ENCODE data around the gene WDR46. TPM values are rescaled to one million over a fixed set of nuclear protein-coding genes. Genes with fewer than 3 reads are reported as not detected.
"Not testable (repeated sequence)": the region's sequence is repeated elsewhere in the genome, so short reads cannot be mapped to it uniquely, and the experiment has no call there.

Gene WDR46
- total RNA-seq, 1 experiment from 2014 or later = 96.6 TPM

DNA sequence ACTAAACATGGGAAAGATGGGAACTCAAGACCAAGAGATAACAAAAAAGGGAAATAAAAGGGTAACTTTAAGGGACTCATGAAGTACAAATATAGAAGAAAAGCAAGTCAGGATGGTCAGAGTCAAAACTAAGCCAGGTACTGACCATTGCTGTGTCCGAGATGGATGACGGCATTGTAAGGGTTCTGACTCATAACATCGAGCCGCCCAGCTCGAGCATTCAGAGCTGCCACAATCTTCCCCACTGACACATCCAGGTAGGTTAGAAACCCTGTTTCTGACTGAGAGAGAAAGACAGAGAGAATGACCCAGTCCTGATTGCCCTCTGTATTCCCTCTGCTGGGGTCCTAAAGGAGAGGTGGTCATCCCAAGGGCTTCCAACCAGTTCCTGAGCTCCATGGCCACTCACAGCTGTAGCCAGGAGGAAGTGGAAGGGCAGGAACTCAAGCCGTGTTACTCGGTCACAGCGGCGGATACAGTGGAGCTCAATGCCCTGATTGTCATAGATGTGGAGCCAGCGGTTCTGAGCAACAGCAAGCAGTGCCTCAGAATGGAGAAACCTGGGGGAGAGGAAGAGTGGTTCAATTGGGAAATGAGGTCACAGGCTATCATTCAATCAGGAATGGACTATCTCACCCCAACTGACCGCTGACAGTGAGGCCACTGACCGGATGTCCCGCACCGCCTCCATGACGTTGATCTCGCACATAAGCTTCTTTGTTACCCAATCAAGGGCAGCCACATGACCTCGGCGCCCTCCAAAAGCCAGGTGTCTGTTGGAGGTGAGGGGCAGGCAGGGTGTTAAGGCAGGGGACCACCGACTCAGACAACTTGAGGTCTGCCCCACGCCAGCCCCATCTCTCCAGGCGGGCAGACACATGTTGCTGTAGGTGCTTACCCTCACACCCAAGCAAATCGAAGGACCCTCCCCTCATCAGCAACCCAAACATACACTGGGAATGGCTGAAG is 1.8 kb downstream of the WDR46 start:
- H3K27me3 ChIP-seq (ENCODE audit: control insufficient read depth, insufficient read depth, low read length) = no peaks in the 10 kb centered on the region
- H3K4me3 ChIP-seq (ENCODE audit: insufficient read depth, low read depth, low read length) = no peak overlapping the region
- no peak for DNase-seq
- peaks cover 26% of the 10 kb centered on the region for H3K36me3 ChIP-seq (replicated peaks; ENCODE audit: control insufficient read depth, insufficient read depth, low read length)

DNA sequence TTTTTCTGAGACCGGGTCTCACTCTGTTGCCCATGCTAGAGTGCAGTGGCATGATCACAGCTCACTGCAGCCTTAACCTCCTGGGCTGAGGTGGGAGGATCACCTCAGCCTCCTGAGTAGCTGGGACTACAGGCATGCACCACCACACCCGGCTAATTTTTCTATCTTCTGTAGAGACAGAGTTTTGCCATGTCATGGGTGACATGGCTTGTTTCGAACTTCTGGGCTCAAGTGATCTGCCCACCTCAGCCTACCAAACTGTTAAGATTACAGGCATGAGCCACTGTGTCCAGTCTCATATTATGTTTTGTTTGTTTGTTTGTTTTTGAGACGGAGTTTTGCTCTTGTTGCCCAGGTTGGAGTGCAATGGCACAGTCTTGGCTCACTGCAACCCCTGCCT is 3.8 kb downstream of the WDR46 start:
- H3K27me3 ChIP-seq (ENCODE audit: control insufficient read depth, insufficient read depth, low read length); DNase-seq; H3K4me3 ChIP-seq (ENCODE audit: insufficient read depth, low read depth, low read length): not testable (repeated sequence)
- peaks cover 17% of the 10 kb centered on the region for H3K36me3 ChIP-seq (replicated peaks; ENCODE audit: control insufficient read depth, insufficient read depth, low read length)

DNA sequence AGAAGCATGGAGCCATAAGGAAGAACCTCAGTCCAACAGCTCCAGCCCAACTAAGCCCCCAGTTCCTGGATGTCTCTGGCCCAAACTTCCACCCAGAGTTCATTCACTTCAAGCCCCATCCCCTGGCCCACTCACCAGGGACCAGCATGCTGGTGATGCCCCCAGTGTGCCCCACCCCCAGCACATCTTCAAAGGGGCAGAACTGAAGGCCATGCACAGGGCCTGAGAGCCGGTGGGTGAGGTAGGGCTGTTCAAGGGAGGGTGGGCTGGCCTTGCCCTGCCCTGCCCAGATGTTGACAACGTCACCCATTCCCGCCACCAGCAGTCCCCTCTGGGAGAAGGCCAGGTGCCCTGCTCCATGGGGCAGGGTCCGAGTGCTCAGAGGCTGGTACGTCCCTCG is 8.5 kb downstream of the WDR46 start:
- peaks cover 15% of the 10 kb centered on the region for H3K36me3 ChIP-seq (replicated peaks; ENCODE audit: control insufficient read depth, insufficient read depth, low read length)
- H3K27me3 ChIP-seq (ENCODE audit: control insufficient read depth, insufficient read depth, low read length) = no peaks in the 10 kb centered on the region
- DNase-seq = peak; percentile 30
- no peak overlapping the region for H3K4me3 ChIP-seq (ENCODE audit: insufficient read depth, low read depth, low read length)

DNA sequence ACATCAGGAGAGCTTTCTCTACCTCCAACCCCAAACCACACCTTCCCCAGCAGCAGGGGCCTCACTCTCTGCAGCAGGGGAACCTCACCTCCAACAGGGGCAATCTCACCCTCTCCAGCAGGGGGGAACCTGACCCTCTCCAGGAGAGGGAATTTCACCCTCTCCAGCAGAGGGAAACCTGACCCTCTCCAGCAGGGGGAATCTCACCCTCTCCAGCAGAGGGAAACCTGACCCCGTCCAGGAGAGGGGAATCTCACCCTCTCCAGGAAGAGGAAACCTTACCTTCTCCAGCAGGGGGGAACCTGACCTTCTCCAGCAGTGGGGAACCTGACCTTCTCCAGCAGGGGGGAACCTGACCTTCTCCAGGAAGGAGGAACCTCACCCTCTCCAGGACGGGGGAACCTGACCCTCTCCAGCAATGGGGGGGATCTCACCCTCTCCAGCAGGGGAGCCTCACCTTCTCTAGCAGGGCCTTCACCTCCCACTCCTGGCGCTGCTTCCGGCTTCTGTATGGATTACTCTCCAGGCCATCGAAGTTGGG is 9.0 kb downstream of the WDR46 start:
- Histone ChIP-seq H3K27me3 (ENCODE audit: control insufficient read depth, insufficient read depth, low read length) (no peaks in the 10 kb centered on the region), H3K4me3 (ENCODE audit: insufficient read depth, low read depth, low read length) (no peak overlapping the region), H3K36me3 (replicated peaks; ENCODE audit: control insufficient read depth, insufficient read depth, low read length) (peaks cover 19% of the 10 kb centered on the region)
- peak; percentile 85 for DNase-seq

DNA sequence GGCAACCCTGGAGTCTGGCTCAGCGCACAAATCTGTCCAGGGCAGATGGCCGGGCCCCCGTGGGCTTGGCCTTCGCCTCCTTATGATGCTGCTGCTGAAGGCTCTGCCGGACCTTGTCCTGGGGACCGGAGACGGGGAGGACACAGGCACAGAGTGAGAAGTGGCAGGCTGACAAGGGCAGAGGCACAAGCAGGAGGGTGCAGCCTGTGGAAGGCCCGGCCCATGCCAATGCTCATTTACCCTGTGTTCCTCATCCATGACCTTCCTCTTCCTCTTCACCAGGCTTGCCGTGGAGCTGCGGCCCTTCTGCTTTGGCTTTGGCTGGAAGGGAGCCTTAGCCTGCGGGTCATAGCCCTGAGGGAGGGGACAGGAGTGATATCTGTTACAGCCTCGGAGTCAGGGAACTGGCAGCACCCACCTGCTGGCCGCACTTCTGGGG is 9.8 kb downstream of the WDR46 start:
- no peaks in the 10 kb centered on the region for H3K27me3 ChIP-seq (ENCODE audit: control insufficient read depth, insufficient read depth, low read length)
- peak; percentile 31 for DNase-seq
- H3K36me3 ChIP-seq (replicated peaks; ENCODE audit: control insufficient read depth, insufficient read depth, low read length) = peaks cover 26% of the 10 kb centered on the region
- H3K4me3 ChIP-seq (ENCODE audit: insufficient read depth, low read depth, low read length) = no peak overlapping the region

DNA sequence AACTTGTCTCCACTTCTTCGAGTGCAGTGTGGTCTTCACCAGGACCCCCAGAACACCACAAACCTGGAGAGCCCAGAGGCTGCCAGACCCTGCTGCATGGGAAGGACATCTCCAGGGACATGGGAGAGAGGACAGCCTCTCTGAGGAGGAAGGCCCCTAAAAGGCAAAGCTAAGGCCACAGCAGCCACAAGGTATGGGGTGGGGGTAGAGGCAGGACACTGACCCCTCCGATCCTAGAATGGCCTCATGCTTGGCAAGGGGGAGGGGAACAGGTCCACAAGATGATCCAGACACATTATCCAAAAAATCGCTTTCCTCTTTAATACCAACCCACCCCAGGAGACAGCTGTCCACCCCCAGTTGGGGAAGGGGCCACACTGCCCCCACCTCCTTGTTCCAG is 10.2 kb downstream of the WDR46 start:
- peak; percentile 40 for DNase-seq

DNA sequence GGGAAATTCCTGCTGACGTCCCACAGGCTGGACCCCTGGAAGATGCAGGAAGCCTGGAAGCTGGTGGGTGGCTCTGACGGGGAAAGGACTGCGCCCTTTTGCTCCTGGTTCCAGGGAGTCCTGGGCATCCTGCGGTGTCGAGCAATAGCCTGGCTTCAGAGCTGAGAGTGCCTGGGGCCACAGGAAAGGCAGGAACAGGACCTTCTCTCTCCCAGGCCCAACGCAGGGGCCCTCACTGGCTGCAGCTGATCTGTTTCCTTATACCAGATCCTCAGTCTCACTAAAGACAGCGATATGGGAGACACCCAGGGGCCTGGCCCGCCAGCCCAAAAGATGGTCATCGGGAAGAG is 10.7 kb downstream of the WDR46 start:
- Histone ChIP-seq H3K4me3 (ENCODE audit: insufficient read depth, low read depth, low read length) (peak overlapping the region; percentile 72; the same call in 1 of the 2 replicates), H3K27me3 (ENCODE audit: control insufficient read depth, insufficient read depth, low read length) (no peaks in the 10 kb centered on the region), H3K36me3 (replicated peaks; ENCODE audit: control insufficient read depth, insufficient read depth, low read length) (peaks cover 31% of the 10 kb centered on the region)
- DNase-seq = no peak

More for the DNA sequence above, 10.2 kb downstream of the WDR46 start:
- no peaks in the 10 kb centered on the region for H3K27me3 ChIP-seq (ENCODE audit: control insufficient read depth, insufficient read depth, low read length)
- H3K4me3 ChIP-seq (ENCODE audit: insufficient read depth, low read depth, low read length) = no peak overlapping the region
- H3K36me3 ChIP-seq (replicated peaks; ENCODE audit: control insufficient read depth, insufficient read depth, low read length) = peaks cover 30% of the 10 kb centered on the region

DNA sequence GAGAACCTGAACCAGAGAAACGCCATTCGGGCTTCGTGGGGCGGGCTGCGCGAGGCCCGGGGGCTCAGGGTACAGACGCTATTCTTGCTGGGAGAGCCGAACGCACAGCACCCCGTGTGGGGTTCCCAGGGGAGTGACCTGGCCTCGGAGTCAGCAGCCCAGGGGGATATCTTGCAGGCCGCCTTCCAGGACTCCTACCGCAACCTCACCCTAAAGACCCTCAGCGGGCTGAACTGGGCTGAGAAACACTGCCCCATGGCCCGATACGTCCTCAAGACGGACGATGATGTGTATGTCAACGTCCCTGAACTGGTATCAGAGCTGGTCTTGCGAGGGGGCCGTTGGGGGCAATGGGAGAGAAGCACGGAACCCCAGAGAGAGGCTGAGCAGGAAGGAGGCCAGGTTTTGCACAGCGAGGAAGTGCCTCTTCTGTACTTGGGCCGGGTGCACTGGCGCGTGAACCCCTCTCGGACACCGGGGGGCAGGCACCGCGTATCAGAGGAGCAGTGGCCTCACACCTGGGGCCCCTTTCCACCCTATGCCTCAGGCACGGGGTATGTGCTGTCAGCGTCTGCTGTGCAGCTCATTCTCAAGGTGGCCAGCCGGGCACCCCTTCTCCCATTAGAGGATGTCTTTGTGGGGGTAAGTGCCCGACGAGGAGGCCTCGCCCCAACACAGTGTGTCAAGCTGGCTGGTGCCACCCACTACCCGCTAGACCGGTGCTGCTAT is 11.2 kb downstream of the WDR46 start:
- DNase-seq = peak; percentile 82
- Histone ChIP-seq H3K27me3 (ENCODE audit: control insufficient read depth, insufficient read depth, low read length) (no peaks in the 10 kb centered on the region), H3K4me3 (ENCODE audit: insufficient read depth, low read depth, low read length) (peak overlapping the region; percentile 72), H3K36me3 (replicated peaks; ENCODE audit: control insufficient read depth, insufficient read depth, low read length) (peaks cover 37% of the 10 kb centered on the region)

DNA sequence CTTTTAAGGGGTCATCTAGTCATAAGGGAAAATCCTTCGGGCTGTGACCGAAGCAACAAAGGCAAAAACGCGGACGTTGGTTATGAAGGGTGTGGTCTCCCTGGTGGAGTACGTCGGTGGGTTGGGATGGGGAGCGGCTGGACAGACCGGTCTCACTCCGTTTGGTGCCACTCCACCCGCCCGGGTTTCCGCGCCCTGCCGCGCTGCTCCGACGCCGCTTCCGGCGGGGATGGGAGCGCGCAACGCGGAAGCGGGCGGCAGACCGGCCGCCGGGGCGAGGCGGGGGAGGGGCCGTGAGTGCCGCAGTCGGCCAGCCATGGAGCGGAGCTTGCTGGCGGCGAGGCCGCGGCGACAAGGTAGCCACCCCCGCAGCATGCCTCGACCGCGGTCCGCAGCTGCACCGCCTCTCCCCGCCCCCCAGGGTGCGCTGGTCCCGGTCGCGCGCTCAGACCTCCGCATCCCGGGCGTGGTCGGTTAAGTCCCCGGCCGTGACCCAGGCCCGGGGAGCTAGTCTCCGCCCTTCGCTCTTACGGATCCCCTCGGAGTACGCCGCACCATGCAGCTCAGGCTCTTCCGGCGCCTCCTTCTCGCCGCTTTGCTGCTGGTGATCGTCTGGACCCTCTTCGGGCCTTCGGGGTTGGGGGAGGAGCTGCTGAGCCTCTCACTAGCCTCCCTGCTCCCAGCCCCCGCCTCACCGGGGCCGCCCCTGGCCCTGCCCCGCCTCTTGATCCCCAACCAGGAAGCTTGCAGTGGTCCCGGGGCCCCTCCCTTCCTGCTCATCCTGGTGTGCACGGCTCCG is 12.0 kb downstream of the WDR46 start, which contains the start of gene B3GALT4:
Gene B3GALT4, plus strand, starts transcription at position 260 of the 799 bp plus-strand sequence. Its CDS starts 297 bp downstream, at position 557.
- H3K36me3 ChIP-seq (replicated peaks; ENCODE audit: control insufficient read depth, insufficient read depth, low read length) = peaks cover 40% of the 10 kb centered on the region

DNA sequence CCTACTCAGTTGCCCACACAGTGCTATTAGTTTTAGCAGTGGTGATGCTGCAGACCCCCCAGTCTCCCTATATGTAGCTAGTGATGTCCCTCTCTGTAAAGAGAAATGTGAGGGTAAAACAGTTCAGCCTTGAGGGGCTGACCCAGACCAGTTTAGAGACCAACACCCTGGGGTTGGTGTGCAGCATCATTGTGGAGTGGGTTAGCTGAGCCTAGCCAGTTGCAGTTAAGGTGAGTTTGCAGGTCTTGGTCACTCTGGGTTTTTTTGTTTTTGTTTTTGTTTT is 12.5 kb downstream of the WDR46 start:
- DNase-seq = peak; percentile 61
- H3K27me3 ChIP-seq (ENCODE audit: control insufficient read depth, insufficient read depth, low read length) = no peaks in the 10 kb centered on the region
- H3K36me3 ChIP-seq (replicated peaks; ENCODE audit: control insufficient read depth, insufficient read depth, low read length) = peaks cover 40% of the 10 kb centered on the region
- H3K4me3 ChIP-seq (ENCODE audit: insufficient read depth, low read depth, low read length) = peak overlapping the region; percentile 72

More for the DNA sequence above, 12.0 kb downstream of the WDR46 start, which contains the start of gene B3GALT4:
- H3K4me3 ChIP-seq (ENCODE audit: insufficient read depth, low read depth, low read length) = peak within 1 kb of the TSS; percentile 72
- DNase-seq = peak; percentile 98
- H3K27me3 ChIP-seq (ENCODE audit: control insufficient read depth, insufficient read depth, low read length) = no peaks in the 10 kb centered on the region

DNA sequence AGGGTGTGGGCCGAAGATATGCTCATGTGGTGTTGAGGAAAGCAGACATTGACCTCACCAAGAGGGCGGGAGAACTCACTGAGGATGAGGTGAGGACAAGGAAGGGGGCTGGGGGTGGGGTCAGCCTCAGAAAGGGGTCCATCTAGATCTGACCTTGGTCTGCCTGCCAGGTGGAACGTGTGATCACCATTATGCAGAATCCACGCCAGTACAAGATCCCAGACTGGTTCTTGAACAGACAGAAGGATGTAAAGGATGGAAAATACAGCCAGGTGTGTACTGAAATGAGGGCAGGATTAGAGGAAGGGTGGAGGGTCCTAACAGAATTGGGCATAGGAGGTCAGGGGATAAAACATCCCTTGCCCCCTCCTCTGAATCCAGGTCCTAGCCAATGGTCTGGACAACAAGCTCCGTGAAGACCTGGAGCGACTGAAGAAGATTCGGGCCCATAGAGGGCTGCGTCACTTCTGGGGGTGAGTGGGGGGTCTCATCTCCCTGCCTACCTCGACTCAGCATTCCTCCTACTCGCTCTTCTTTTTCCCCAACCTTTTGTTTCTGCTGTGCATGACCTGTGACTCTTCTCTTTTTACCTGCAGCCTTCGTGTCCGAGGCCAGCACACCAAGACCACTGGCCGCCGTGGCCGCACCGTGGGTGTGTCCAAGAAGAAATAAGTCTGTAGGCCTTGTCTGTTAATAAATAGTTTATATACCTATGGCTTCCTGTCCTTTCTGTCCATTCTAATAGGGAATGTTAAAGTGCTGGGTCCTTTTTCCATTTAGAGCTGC is 13.1 kb downstream of the WDR46 start:
- Histone ChIP-seq H3K36me3 (replicated peaks; ENCODE audit: control insufficient read depth, insufficient read depth, low read length) (peaks cover 40% of the 10 kb centered on the region), H3K4me3 (ENCODE audit: insufficient read depth, low read depth, low read length) (peak overlapping the region; percentile 72)
- peak; percentile 49 for DNase-seq

DNA sequence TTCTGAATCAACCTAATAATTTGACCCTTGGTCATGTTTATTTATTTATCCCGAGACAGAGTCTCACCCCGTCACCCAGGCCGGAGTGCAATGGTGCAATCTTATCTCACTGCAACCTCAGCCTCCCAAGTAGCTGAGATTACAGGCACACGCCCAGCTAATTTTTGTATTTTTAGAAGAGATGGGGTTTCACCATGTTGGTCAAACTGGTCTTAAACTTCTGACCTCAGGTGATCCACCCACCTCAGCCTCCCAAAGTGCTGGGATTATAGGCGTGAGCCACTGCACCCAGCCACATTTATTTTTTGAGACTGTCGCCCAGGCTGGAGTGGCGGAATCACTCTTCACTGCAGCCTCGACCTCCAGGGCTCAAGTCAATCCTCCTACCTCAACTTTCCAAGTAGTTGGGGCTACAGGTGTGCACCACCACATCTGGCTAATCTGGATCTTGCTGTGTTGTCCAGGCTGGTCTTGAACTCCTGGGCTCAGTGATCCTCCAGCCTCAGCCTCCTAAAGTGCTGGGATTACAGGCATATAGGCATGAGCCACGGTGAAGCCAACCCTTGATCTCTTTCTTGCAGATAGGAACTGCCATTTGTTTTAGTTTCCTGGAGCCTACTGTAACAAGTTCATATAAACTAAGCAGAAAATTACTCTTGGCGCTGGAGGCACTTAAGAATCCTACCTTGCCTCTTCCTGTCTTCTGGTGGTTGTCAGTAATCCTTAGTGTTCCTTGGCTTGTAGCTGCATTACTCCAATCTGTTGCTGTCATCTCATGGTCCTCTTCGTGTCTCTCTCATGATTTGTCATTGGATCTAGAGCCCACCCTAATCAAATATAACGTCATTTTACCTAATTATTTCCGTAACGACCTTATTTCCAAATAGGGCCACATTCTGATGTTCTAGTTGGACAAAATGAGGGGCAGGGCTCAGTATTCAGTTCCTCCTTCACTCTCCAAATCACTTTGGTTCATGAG is 14.8 kb downstream of the WDR46 start:
- H3K4me3 ChIP-seq (ENCODE audit: insufficient read depth, low read depth, low read length) = peak overlapping the region; percentile 97; the same call in 1 of the 2 replicates
- H3K36me3 ChIP-seq (replicated peaks; ENCODE audit: control insufficient read depth, insufficient read depth, low read length) = peaks cover 40% of the 10 kb centered on the region
- DNase-seq = no peak
- H3K27me3 ChIP-seq (ENCODE audit: control insufficient read depth, insufficient read depth, low read length) = no peaks in the 10 kb centered on the region

More for the DNA sequence above, 13.1 kb downstream of the WDR46 start:
- not testable (repeated sequence) for H3K27me3 ChIP-seq (ENCODE audit: control insufficient read depth, insufficient read depth, low read length)
